Measurements from ENCODE around the gene COPZ1.
"Not testable (repeated sequence)": the region's sequence is repeated elsewhere in the genome, so short reads cannot be mapped to it uniquely, and the experiment has no call there.

The COPZ1 gene

DNA sequence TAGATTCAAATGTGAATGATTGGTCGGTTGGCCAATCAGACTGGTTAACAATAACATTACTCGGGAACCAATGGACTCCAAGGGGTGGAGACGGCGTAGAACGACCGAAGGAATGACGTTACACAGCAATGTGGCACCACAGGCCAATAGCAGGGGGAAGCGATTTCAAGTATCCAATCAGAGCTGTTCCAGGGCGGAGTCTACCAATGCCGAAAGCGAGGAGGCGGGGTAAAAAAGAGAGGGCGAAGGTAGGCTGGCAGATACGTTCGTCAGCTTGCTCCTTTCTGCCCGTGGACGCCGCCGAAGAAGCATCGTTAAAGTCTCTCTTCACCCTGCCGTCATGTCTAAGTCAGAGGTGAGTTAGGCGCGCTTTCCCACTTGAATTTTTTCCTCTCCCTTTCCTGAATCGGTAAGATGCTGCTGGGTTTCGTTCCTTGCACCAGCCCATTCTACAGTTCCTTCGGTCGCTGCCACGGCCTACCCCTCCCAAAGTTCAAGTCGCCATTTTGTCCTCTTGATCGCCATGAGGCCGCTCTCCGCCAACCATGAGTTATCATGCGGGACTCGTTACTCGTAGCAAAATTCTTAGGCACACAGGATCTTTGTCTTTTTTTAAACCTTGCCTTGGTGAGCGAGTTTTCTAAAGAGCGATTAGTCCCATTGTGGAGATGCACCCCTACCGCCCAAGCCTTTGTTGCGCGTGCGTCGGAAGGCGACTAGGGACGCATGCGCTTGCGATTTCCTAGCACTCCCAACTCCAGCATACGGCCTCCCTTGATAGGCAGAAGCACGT, 44.3 kb upstream of the COPZ1 start, which contains the start of gene HNRNPA1:
HNRNPA1 (plus strand) TSS at position 259 of the 793 bp plus-strand sequence; CDS start at position 341, 82 bp downstream.
- peak within 1 kb of the TSS; percentile 90 to 91 for H3K27ac ChIP-seq
- no peaks in the 10 kb centered on the region for H3K9me3 ChIP-seq
- TF ChIP-seq, protein P1, sequence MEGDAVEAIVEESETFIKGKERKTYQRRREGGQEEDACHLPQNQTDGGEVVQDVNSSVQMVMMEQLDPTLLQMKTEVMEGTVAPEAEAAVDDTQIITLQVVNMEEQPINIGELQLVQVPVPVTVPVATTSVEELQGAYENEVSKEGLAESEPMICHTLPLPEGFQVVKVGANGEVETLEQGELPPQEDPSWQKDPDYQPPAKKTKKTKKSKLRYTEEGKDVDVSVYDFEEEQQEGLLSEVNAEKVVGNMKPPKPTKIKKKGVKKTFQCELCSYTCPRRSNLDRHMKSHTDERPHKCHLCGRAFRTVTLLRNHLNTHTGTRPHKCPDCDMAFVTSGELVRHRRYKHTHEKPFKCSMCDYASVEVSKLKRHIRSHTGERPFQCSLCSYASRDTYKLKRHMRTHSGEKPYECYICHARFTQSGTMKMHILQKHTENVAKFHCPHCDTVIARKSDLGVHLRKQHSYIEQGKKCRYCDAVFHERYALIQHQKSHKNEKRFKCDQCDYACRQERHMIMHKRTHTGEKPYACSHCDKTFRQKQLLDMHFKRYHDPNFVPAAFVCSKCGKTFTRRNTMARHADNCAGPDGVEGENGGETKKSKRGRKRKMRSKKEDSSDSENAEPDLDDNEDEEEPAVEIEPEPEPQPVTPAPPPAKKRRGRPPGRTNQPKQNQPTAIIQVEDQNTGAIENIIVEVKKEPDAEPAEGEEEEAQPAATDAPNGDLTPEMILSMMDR (IDR thresholded peaks at IDR 0.05): peak in 1 of 2 experiments; percentile 18
- intact Hi-C loops (cut with DNase I; ENCODE audit: low total_unique reads): loop anchor here (2.0 kb wide), 1 partner anchor 78 kb away; no protein-coding TSS in a partner anchor
- no peaks in the 10 kb centered on the region for H3K27me3 ChIP-seq
- peaks cover 0 to 66% (median 47%) of the 10 kb centered on the region in 4 donors for H3K4me1 ChIP-seq
- DNase-seq: peak; percentile 98 to 99
- H3K36me3 ChIP-seq: peaks cover 34 to 37% (median 36%) of the 10 kb centered on the region in 3 donors
- peak within 1 kb of the TSS; percentile 60 to 71 for H3K4me3 ChIP-seq

DNA sequence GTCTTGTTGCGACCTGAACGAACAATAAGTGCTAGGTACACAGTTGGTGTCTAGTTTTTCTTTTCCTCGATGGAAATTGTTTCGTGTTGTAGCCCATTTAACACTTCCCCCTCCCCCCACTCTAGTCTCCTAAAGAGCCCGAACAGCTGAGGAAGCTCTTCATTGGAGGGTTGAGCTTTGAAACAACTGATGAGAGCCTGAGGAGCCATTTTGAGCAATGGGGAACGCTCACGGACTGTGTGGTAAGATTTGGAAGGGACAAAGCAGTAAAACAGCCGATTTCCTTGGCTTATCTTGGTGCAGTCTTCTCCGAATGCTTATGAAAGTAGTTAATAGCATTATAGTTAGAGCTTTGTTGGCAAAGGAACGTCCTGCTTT, 43.7 kb upstream of the COPZ1 start:
- peaks cover 0 to 70% (median 51%) of the 10 kb centered on the region in 4 donors for H3K4me1 ChIP-seq

DNA sequence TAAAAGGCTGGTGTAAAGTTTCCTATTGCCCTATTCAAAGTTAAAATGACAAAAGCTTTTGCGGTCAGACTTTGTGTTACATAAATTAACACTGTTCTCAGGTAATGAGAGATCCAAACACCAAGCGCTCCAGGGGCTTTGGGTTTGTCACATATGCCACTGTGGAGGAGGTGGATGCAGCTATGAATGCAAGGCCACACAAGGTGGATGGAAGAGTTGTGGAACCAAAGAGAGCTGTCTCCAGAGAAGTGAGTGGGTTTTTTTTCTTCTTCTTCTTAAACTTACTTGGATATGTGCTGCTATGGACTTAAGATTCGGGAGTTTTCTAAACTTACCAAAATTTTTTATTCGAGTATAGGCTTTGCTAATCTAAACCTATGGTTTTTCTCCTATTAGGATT, 43.2 kb upstream of the COPZ1 start:
- not testable (repeated sequence) for DNase-seq, H3K27me3 ChIP-seq, H3K9me3 ChIP-seq
- H3K27ac ChIP-seq: peak overlapping the region; percentile 90 to 91
- peaks cover 44 to 48% (median 46%) of the 10 kb centered on the region in 3 donors for H3K36me3 ChIP-seq
- peak overlapping the region; percentile 60 to 71 for H3K4me3 ChIP-seq
- intact Hi-C loops (cut with DNase I; ENCODE audit: low total_unique reads): loop anchor here (2.0 kb wide), 1 partner anchor 77 kb away; no protein-coding TSS in a partner anchor
- H3K4me1 ChIP-seq: peaks cover 0 to 70% (median 51%) of the 10 kb centered on the region in 4 donors

More for the DNA sequence above, 43.7 kb upstream of the COPZ1 start:
- H3K27ac ChIP-seq: peak overlapping the region; percentile 90 to 91
- intact Hi-C loops (cut with DNase I; ENCODE audit: low total_unique reads): loop anchor here (2.0 kb wide), 1 partner anchor 78 kb away; no protein-coding TSS in a partner anchor
- not testable (repeated sequence) for H3K9me3 ChIP-seq, H3K27me3 ChIP-seq, DNase-seq
- H3K36me3 ChIP-seq: peaks cover 40 to 43% (median 41%) of the 10 kb centered on the region in 3 donors
- H3K4me3 ChIP-seq: peak overlapping the region; percentile 60 to 71

DNA sequence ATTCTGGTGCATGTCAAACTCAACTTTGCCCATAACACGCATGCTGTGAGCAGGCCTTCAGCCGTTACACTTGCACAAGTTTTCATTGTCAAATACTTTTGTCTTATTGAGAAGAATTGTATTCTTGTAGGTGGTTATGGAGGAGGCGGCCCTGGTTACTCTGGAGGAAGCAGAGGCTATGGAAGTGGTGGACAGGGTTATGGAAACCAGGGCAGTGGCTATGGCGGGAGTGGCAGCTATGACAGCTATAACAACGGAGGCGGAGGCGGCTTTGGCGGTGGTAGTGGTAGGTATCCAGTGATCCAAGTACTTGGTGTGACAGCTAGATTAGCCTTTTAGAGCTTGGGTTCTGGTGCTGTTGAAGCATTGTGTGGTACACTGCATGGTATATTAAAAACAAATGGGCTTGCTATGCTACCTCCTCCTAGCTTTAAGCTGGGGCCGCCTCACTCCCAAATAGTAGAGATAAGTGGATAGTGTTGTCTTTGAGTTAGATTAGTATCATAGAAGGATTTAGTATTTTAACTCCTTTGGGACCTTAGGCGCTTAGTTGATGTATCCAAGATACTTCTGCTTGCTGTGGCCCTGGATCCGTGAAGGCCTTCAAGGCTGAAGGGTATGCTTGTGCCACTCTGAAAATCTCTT, 41.9 kb upstream of the COPZ1 start:
- Histone ChIP-seq H3K36me3 (peaks cover 54 to 62% (median 60%) of the 10 kb centered on the region in 3 donors), H3K27ac (peak overlapping the region; percentile 30 to 40), H3K4me3 (peak overlapping the region in 1 of 2 donors; percentile 60), H3K9me3 (no peaks in the 10 kb centered on the region), H3K27me3 (no peaks in the 10 kb centered on the region), H3K4me1 (peaks cover 0 to 58% (median 44%) of the 10 kb centered on the region in 4 donors)
- no peak for DNase-seq
- TF ChIP-seq, protein P1 (IDR thresholded peaks at IDR 0.05): no peak
- intact Hi-C loops (cut with DNase I; ENCODE audit: low total_unique reads): no loop called here

DNA sequence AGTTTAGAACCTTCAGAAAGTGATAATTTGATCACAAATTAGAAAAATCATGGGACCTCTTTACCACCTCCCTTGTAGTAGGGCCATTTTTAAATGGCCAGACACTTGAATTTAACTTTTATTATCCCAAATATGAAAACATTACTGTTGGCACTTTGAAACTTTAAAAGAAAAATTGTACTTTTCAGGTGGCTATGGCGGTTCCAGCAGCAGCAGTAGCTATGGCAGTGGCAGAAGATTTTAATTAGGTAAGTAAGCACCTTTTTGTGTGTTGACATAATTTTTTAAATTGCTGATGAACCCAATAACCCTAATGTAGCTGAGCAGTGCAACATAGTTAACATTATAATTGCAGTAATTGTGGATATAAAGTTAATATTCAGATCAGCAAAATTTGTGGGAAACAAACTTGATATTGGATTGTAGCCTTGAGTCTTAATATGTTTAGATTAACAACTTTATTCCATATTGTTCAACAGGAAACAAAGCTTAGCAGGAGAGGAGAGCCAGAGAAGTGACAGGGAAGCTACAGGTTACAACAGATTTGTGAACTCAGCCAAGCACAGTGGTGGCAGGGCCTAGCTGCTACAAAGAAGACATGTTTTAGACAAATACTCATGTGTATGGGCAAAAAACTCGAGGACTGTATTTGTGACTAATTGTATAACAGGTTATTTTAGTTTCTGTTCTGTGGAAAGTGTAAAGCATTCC, 40.7 kb upstream of the COPZ1 start:
- peaks cover 0 to 49% (median 35%) of the 10 kb centered on the region in 4 donors for H3K4me1 ChIP-seq
- H3K27ac ChIP-seq; H3K4me3 ChIP-seq; DNase-seq; intact Hi-C loops (cut with DNase I; ENCODE audit: low total_unique reads); H3K27me3 ChIP-seq; H3K9me3 ChIP-seq: not testable (repeated sequence)
- peaks cover 62 to 73% (median 68%) of the 10 kb centered on the region in 3 donors for H3K36me3 ChIP-seq

DNA sequence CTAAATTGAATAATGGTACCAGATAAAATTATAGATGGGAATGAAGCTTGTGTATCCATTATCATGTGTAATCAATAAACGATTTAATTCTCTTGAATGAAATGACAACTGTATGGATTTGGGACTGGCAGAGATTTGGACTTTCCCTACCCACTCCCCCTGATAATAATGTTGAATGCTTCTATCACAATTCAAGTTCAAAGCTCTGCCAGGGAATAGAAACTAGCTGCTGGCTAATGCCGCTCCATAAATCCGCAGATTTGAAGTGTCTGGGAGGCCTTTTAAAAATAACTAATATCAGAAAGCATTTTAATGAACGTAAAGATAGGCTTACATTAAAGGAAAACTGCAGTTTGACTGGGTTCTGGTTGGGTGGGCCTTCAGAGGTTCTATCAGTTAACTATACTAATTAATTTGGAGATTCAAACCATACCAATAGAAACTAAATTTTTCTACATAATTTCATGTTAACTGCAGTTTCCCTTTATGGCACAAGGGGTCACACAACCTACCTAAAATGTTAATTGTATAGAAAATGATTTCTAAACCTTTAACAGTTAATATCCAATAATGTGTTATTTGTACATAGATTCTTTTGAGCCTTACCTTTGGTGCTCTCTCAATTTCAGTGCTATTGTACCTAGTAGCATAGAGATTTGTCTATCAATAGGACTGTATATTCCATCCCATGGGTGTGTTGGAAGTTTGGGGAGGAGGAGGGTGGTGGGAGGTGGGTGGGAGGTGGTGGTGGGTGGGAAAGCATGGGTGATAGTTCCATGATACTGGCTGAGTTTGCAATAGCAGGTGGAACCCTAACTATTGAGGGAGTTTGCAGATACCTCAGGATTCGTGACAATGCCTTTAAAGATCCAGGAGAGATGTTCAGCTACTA, 39.5 kb upstream of the COPZ1 start:
- no peaks in the 10 kb centered on the region for H3K27me3 ChIP-seq
- H3K4me3 ChIP-seq: no peak overlapping the region
- intact Hi-C loops (cut with DNase I; ENCODE audit: low total_unique reads): loop anchor here (5.0 kb wide), 1 partner anchor 37 kb away; no protein-coding TSS in a partner anchor
- H3K9me3 ChIP-seq: no peaks in the 10 kb centered on the region
- H3K36me3 ChIP-seq: peaks cover 62 to 73% (median 68%) of the 10 kb centered on the region in 3 donors
- peaks cover 0 to 49% (median 35%) of the 10 kb centered on the region in 4 donors for H3K4me1 ChIP-seq
- TF ChIP-seq, protein P1 (IDR thresholded peaks at IDR 0.05): peak in 1 of 2 experiments; percentile 11
- no peak for DNase-seq
- no peak overlapping the region for H3K27ac ChIP-seq

Data from tibial artery (tissue), 4 donors.